GM12878 (cell line): ENCODE measurements around the gene FXYD3. TPM values are rescaled to one million over a fixed set of nuclear protein-coding genes. Genes with fewer than 3 reads are reported as not detected.

Experiments
- ATAC-seq: fragments of 200-7000 bp; cut with Tn5 transposase; 3 replicates; pipeline ENCODE4 v1.9.1; 2020; ENCODE audit warnings: mild to moderate bottlenecking, moderate library complexity
- BruUV-seq: library from RNA; stranded (reverse); fragments of 400-500 nt; replicated peaks from 2 replicates; lab custom pipeline; 2021; lab: Mats Ljungman, UMichigan
- CTCF ChIA-PET: fragments of 300-600 bp; sonication (Branson Sonifier 250); formaldehyde crosslinking; extraction: SDS; loops from one replicate; lab custom pipeline; 2021; ENCODE audit warnings: inconsistent platforms; lab: Yijun Ruan, JAX
- POLR2A ChIA-PET: fragments of 350-600 bp; formaldehyde crosslinking; extraction: SDS; loops from one replicate; lab custom pipeline; 2021; ENCODE audit warnings: inconsistent platforms; lab: Charles Lee
- RAD21 ChIA-PET: fragments of 300-600 bp; sonication (Branson Sonifier 250); formaldehyde crosslinking; loops from one replicate; lab custom pipeline; 2023; ENCODE audit warnings: antibody characterized with exemption; ENCODE audit not compliant: unreplicated experiment; lab: Charles Lee
- SMC1A ChIA-PET: fragments of 300-600 bp; sonication (Branson Sonifier 250); formaldehyde crosslinking; loops from one replicate; lab custom pipeline; 2023; ENCODE audit not compliant: unreplicated experiment, uncharacterized antibody; lab: Charles Lee
- DNase-seq: peaks from one replicate; pipeline ENCODE4 v3.0.0-alpha.2; 2011; ENCODE audit warnings: low read depth, low spot score
- FAIRE-seq: peaks from 3 replicates; lab custom pipeline; 2011; peaks lifted over from hg19 to GRCh38; lab: Jason Lieb, UNC
- H2AFZ ChIP-seq: 2 replicates; pipeline ENCODE4 v1.6.0; 2011; ENCODE audit warnings: low read depth, low read length, control low read depth; ENCODE audit not compliant: control insufficient read depth
- H3K27ac ChIP-seq: 2 replicates; pipeline ENCODE4 v1.5.1; 2011; ENCODE audit warnings: control low read depth; ENCODE audit not compliant: control insufficient read depth, insufficient read depth
- H3K27me3 ChIP-seq, 2 experiments: replicated peaks in 1 of 2; 2 replicates each; pipeline versions ENCODE4 v1.6.0 to v1.6.1; 2011; ENCODE audit warnings: low read length in 1 of 2; ENCODE audit not compliant: control insufficient read depth in 2 of 2, insufficient read depth in 2 of 2
- H3K36me3 ChIP-seq, 2 experiments: 2 replicates each; pipeline ENCODE4 v1.5.1; 2011; ENCODE audit warnings: low read length in 1 of 2; ENCODE audit not compliant: control insufficient read depth in 2 of 2, insufficient read depth in 2 of 2
- H3K4me1 ChIP-seq: 2 replicates; pipeline ENCODE4 v1.6.1; 2011; ENCODE audit warnings: mild to moderate bottlenecking, low read length, moderate library complexity, mixed read lengths; ENCODE audit not compliant: control insufficient read depth, insufficient read depth
- H3K4me2 ChIP-seq: 2 replicates; pipeline ENCODE4 v1.6.0; 2011; ENCODE audit warnings: control low read depth; ENCODE audit not compliant: control insufficient read depth, insufficient read depth
- H3K4me3 ChIP-seq: fragments of 200-600 bp; sonication (generic); 2 replicates; pipeline ENCODE4 v1.5.1; 2016
- H3K79me2 ChIP-seq: 2 replicates; pipeline ENCODE4 v1.6.0; 2011; ENCODE audit warnings: low read length; ENCODE audit not compliant: control insufficient read depth, insufficient read depth
- H3K9ac ChIP-seq: 2 replicates; pipeline ENCODE4 v1.8.0; 2011; ENCODE audit warnings: low read length, control low read depth, mixed read lengths; ENCODE audit not compliant: control insufficient read depth, insufficient read depth
- H3K9me3 ChIP-seq: replicated peaks from 3 replicates; pipeline ENCODE4 v1.5.1; 2011; ENCODE audit warnings: mild to moderate bottlenecking, low read length; ENCODE audit not compliant: control insufficient read depth, insufficient read depth
- H4K20me1 ChIP-seq: 2 replicates; pipeline ENCODE4 v1.6.0; 2011; ENCODE audit not compliant: control insufficient read depth, insufficient read depth
- CREB1 ChIP-seq: IDR thresholded peaks from 2 replicates; pipeline ENCODE4 v1.6.1; 2012; ENCODE audit warnings: low read depth, mild to moderate bottlenecking, inconsistent platforms
- ESRRA ChIP-seq: IDR thresholded peaks from 2 replicates; pipeline ENCODE4 v1.6.1; 2012; ENCODE audit warnings: mild to moderate bottlenecking, low read length, improper control_type of control experiment
- MEF2A ChIP-seq: IDR thresholded peaks from 2 replicates; pipeline ENCODE4 v1.6.1; 2011; ENCODE audit warnings: low read depth, mild to moderate bottlenecking, low read length, moderate library complexity; ENCODE audit not compliant: insufficient read depth
- RAD51 ChIP-seq: fragments of 450-650 bp; IDR thresholded peaks from 2 replicates; pipeline ENCODE4 v1.6.1; 2016; ENCODE audit warnings: moderate library complexity, mild to moderate bottlenecking, inconsistent platforms
- RUNX3 ChIP-seq: IDR thresholded peaks from 2 replicates; pipeline ENCODE4 v1.6.1; 2012; ENCODE audit warnings: low read length, inconsistent platforms
- SPI1 ChIP-seq: IDR thresholded peaks from 2 replicates; pipeline ENCODE4 v1.6.1; 2011; ENCODE audit warnings: low read depth, mild to moderate bottlenecking, low read length, moderate library complexity, borderline replicate concordance; ENCODE audit not compliant: insufficient read depth
- STAT3 ChIP-seq: IDR thresholded peaks from 2 replicates; pipeline ENCODE4 v1.6.1; 2011; ENCODE audit warnings: low read depth, low read length, improper control_type of control experiment
- SUZ12 ChIP-seq: fragments of 200-600 bp; sonication (generic); IDR thresholded peaks from one replicate; pipeline ENCODE4 v1.6.1; 2018; ENCODE audit warnings: antibody characterized with exemption, mild to moderate bottlenecking; ENCODE audit not compliant: unreplicated experiment
- ZNF24 ChIP-seq: fragments of 450-650 bp; IDR thresholded peaks from 2 replicates; pipeline ENCODE4 v1.6.1; 2017; ENCODE audit warnings: antibody characterized with exemption, mild to moderate bottlenecking
- WGBS: methylation state at CpG from one replicate; pipeline ENCODE4 v1.1.6; 2016; ENCODE audit warnings: low lambda C conversion rate; ENCODE audit not compliant: insufficient replicate concordance, insufficient coverage; ENCODE audit errors: missing lambda C conversion rate; 5-methylcytosine and 5-hydroxymethylcytosine counted together
- in situ Hi-C: fragments of 300-500 bp; cut with MboI; formaldehyde crosslinking; loops from 9 replicates; pipeline ENCODE4 v1.14.3; 2018; ENCODE audit warnings: mixed read lengths
- intact Hi-C: fragments of 100-400 bp; cut with micrococcal nuclease; formaldehyde crosslinking; loops from one replicate; pipeline ENCODE4 v1.14.2; 2022; ENCODE audit not compliant: unreplicated experiment
- polyA plus RNA-seq, 11 experiments: library from polyadenylated mRNA; depleted of rRNA in 4 of 11; unstranded in 6 of 11; stranded (reverse) in 5 of 11; fragments of >200 nt; fragmentation: Nextera tagmentation in 4 of 11; fragmentation: Illumina TruSeq in 1 of 11; extraction: Ambion mirVana in 4 of 11; extraction: Trizol in 1 of 11; gene quantifications; 1 replicate in 1 of 11; 2 replicates in 10 of 11; pipeline versions ENCODE4 v1.2.1 to v1.2.3, GENCODE V29; 2011 to 2016; ENCODE audit warnings: inconsistent platforms in 2 of 11, missing spikeins in 2 of 11, low read depth in 1 of 11
- total RNA-seq, 4 experiments: library from RNA; depleted of rRNA in 3 of 4; stranded (reverse); fragments of >200 nt in 3 of 4; fragmentation: Illumina TruSeq in 1 of 4; extraction: Trizol in 1 of 4; gene quantifications; 2 replicates each; pipeline versions ENCODE4 v1.2.1 to v1.2.3, GENCODE V29; 2013 to 2021
- TF ChIP-seq, protein P1 (sequence below), 3 experiments: IDR thresholded peaks in 2 of 3; conservative IDR thresholded peaks in 1 of 3; 2 replicates each; pipeline ENCODE4 v1.5.1; 2011; ENCODE audit warnings: low read depth in 3 of 3, low read length in 3 of 3, mild to moderate bottlenecking in 3 of 3, control low read depth in 2 of 3, moderate library complexity in 2 of 3, inconsistent platforms in 1 of 3, mixed read lengths in 1 of 3; ENCODE audit not compliant: control insufficient read depth in 2 of 3, insufficient read depth in 1 of 3; ENCODE audit errors: extremely low read depth in 1 of 3
- TF ChIP-seq, protein P2 (sequence below): IDR thresholded peaks from 2 replicates; pipeline ENCODE4 v1.6.1; 2012; ENCODE audit warnings: low read depth, low read length, improper control_type of control experiment

FXYD3 gene
- total and polyA plus RNA-seq, 10 of the 15 experiments (the other 5 are each of a cell fraction or from before 2014, with no cell fraction given), result 0.09 to 0.44 TPM; not detected in 8

DNA sequence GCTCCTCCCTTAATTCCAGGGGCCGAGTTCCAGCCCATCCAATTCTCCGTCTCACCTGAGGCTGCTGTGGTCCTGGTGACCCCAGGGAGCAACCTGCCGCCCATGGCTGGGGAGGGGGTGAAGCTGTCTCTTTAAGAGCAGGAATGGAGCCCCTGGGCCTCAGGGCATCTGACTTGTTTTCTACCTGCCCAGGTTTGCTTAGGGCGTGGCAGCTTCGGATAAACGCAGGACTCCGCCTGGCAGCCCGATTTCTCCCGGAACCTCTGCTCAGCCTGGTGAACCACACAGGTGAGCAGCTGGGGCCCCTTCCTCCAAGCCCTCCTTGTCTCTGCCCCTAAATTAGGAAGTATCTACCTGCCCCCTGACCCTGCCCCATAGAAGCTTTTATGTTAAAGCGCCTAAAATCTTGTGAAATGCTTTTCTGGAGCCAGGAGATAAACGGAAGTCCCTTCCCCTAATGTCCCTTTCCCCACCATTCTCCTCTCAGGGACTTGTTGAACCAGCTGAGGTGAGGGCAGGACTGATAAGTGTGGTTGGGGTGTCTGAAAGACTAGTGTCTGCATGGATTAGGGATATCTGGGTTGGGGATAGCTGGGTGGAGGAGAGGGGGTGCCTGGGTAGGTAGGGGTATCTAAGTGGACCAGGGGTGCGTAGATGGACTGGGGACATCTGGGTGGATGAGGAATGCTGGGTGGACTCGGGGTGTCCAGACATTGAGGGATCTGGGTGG, 614 bp downstream of the FXYD3 start:
- no peak overlapping the region for H3K4me2 ChIP-seq
- no peaks in the 10 kb centered on the region for H3K27me3 ChIP-seq
- TF ChIP-seq RUNX3 (no peak), SPI1 (no peak), SUZ12 (no peak), STAT3 (no peak), RAD51 (no peak), ESRRA (no peak), MEF2A (no peak), ZNF24 (no peak), CREB1 (no peak)
- TF ChIP-seq, protein P1, sequence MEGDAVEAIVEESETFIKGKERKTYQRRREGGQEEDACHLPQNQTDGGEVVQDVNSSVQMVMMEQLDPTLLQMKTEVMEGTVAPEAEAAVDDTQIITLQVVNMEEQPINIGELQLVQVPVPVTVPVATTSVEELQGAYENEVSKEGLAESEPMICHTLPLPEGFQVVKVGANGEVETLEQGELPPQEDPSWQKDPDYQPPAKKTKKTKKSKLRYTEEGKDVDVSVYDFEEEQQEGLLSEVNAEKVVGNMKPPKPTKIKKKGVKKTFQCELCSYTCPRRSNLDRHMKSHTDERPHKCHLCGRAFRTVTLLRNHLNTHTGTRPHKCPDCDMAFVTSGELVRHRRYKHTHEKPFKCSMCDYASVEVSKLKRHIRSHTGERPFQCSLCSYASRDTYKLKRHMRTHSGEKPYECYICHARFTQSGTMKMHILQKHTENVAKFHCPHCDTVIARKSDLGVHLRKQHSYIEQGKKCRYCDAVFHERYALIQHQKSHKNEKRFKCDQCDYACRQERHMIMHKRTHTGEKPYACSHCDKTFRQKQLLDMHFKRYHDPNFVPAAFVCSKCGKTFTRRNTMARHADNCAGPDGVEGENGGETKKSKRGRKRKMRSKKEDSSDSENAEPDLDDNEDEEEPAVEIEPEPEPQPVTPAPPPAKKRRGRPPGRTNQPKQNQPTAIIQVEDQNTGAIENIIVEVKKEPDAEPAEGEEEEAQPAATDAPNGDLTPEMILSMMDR (IDR thresholded peaks at IDR 0.05 in 2 of 3, conservative IDR thresholded peaks at IDR 0.05 in 1 of 3; ENCODE audit: control insufficient read depth in 2 of 3, extremely low read depth in 1 of 3, insufficient read depth in 1 of 3, low read depth in 3 of 3, low read length in 3 of 3), result no peak
- TF ChIP-seq, protein P2, sequence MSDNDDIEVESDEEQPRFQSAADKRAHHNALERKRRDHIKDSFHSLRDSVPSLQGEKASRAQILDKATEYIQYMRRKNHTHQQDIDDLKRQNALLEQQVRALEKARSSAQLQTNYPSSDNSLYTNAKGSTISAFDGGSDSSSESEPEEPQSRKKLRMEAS, result no peak
- TF ChIP-seq, all 136 proteins: peak for 0
- in situ Hi-C loops (no loop called here), intact Hi-C loops (no loop called here)
- WGBS, result 35% methylated on average over 13 of the region's 13 CpGs
- Histone ChIP-seq H2AFZ (no peak overlapping the region), H3K79me2 (no peaks in the 10 kb centered on the region), H3K4me3 (no peak overlapping the region), H4K20me1 (no peaks in the 10 kb centered on the region), H3K4me1 (peaks cover 6% of the 10 kb centered on the region), H3K27ac (no peak overlapping the region), H3K36me3 (no peaks in the 10 kb centered on the region), H3K9me3 (no peaks in the 10 kb centered on the region), H3K9ac (no peak overlapping the region)
- FAIRE-seq (no peak), ATAC-seq (no peak), DNase-seq (no peak)
- ChIA-PET POLR2A (no interaction called here), SMC1A (interaction anchor here (2.4 to 3.6 kb wide), 2 partner anchors 20 to 25 kb away, joined by 10 read pairs; partner anchors contain the start of gene LGI4), CTCF (interaction anchor here (0.9 to 6.4 kb wide), 8 partner anchors 8 to 58 kb away, joined by 3 to 75 read pairs (median 4); partner anchors contain the start of genes FXYD7 and LGI4), RAD21 (interaction anchor here (1.0 to 1.1 kb wide), 2 partner anchors 21 to 25 kb away, joined by 4 read pairs; no protein-coding TSS in a partner anchor)
- BruUV-seq, result no TSS peak
